GM21529 (cell line): Measurements from ENCODE around the gene ZNF503.

Source experiments
- ATAC-seq: cut with Tn5 transposase; IDR thresholded peaks from one replicate; pipeline ENCODE4 v1.9.1; 2021; ENCODE audit not compliant: unreplicated experiment

The ZNF503 gene

GRCh38 chr10:75401569-75402485, at the start of gene ZNF503:
Gene ZNF503, minus strand, starts transcription at chr10:75401764. Its CDS starts 345 bp downstream, at chr10:75401419.
- ATAC-seq = peak; percentile 52

GRCh38 chr10:75450644-75451640, 49.4 kb upstream of the ZNF503 start:
- ATAC-seq = no peak

GRCh38 chr10:75450075-75450445, 48.5 kb upstream of the ZNF503 start:
- no peak for ATAC-seq

GRCh38 chr10:75449382-75450074, 48.0 kb upstream of the ZNF503 start:
- no peak for ATAC-seq

GRCh38 chr10:75448166-75448565, 46.6 kb upstream of the ZNF503 start:
- ATAC-seq = no peak

GRCh38 chr10:75446508-75446907, 44.9 kb upstream of the ZNF503 start:
- ATAC-seq = no peak

GRCh38 chr10:75444781-75445386, 43.3 kb upstream of the ZNF503 start:
- no peak for ATAC-seq

- no peak for ATAC-seq
These were observed 41.8 kb upstream of the ZNF503 start for GRCh38 chr10:75443362-75443761.

- no peak for ATAC-seq
These were observed 40.1 kb upstream of the ZNF503 start for GRCh38 chr10:75441682-75442081.

GRCh38 chr10:75441196-75441595, 39.6 kb upstream of the ZNF503 start:
- ATAC-seq = no peak

GRCh38 chr10:75440271-75440793, 38.8 kb upstream of the ZNF503 start:
- ATAC-seq = no peak

- no peak for ATAC-seq
These were observed 38.2 kb upstream of the ZNF503 start for GRCh38 chr10:75439811-75440210.

GRCh38 chr10:75438275-75438674, 36.7 kb upstream of the ZNF503 start:
- ATAC-seq = no peak

- ATAC-seq = no peak
These were observed 36.1 kb upstream of the ZNF503 start for GRCh38 chr10:75437693-75438092.

- ATAC-seq = no peak
These were observed 35.3 kb upstream of the ZNF503 start for GRCh38 chr10:75436896-75437295.

- ATAC-seq = no peak
These were observed 33.7 kb upstream of the ZNF503 start for GRCh38 chr10:75435291-75435690.

GRCh38 chr10:75434291-75434690, 32.7 kb upstream of the ZNF503 start:
- no peak for ATAC-seq

- no peak for ATAC-seq
These were observed 31.7 kb upstream of the ZNF503 start for GRCh38 chr10:75433216-75433615.

GRCh38 chr10:75432763-75433162, 31.2 kb upstream of the ZNF503 start:
- ATAC-seq = no peak

- ATAC-seq = no peak
These were observed 30.6 kb upstream of the ZNF503 start for GRCh38 chr10:75432176-75432575.
